Vagina (tissue), 2 donors: ENCODE measurements around the gene LAMA2.

Source experiments
- POLR2A ChIP-seq, 2 donors: fragments of 450-650 bp; IDR thresholded peaks; one replicate each; pipeline ENCODE4 v1.6.1; 2017; ENCODE audit warnings: antibody characterized with exemption in 2 of 2, mild to moderate bottlenecking in 2 of 2, moderate library complexity in 2 of 2
- TF ChIP-seq, protein P1 (sequence below), 3 experiments: fragments of 450-650 bp in 2 of 3; fragments of 200-600 bp in 1 of 3; sonication (generic) in 1 of 3; IDR thresholded peaks; one replicate each; pipeline ENCODE4 v1.5.1; 2017 to 2019; ENCODE audit warnings: antibody characterized with exemption in 3 of 3, mild to moderate bottlenecking in 2 of 3, moderate library complexity in 2 of 3

DNA sequence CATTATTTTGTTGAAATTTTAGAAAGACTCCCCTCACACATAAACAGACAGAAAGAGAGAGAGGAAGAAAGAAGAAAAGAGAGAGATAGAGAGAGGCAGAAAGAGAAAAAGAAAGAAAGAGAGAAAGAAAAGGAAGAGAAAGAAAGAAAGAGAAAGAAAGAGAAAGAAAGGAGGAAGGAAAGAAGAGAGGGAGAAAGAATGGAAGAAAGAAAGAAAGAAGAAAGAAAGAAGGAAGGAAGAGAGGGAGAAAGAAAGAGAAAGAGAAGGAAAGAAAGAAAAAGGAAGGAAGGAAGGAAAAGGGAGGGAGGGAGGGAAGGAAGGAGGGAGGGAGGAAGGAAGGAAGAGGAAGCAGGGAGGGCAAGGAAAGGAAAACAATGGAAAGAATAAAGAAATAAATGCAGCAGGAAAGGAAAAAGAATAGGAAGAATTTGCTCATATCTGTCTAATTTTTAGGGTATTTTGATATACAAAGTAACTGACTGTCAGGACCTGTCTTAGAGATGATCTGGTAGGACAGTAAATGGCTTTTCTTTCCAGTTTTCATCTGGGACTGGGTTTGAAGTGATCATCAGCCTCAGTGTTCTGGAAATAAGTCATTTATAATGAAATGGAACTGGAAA, 325.6 kb downstream of the LAMA2 start:
- no peak for TF ChIP-seq POLR2A (IDR thresholded peaks at IDR 0.05)
- TF ChIP-seq, protein P1, sequence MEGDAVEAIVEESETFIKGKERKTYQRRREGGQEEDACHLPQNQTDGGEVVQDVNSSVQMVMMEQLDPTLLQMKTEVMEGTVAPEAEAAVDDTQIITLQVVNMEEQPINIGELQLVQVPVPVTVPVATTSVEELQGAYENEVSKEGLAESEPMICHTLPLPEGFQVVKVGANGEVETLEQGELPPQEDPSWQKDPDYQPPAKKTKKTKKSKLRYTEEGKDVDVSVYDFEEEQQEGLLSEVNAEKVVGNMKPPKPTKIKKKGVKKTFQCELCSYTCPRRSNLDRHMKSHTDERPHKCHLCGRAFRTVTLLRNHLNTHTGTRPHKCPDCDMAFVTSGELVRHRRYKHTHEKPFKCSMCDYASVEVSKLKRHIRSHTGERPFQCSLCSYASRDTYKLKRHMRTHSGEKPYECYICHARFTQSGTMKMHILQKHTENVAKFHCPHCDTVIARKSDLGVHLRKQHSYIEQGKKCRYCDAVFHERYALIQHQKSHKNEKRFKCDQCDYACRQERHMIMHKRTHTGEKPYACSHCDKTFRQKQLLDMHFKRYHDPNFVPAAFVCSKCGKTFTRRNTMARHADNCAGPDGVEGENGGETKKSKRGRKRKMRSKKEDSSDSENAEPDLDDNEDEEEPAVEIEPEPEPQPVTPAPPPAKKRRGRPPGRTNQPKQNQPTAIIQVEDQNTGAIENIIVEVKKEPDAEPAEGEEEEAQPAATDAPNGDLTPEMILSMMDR (IDR thresholded peaks at IDR 0.05) = no peak
